ENCODE measurements around the gene CSNK1D.
"Not testable (repeated sequence)": the region's sequence is repeated elsewhere in the genome, so short reads cannot be mapped to it uniquely, and the experiment has no call there.

CSNK1D gene

DNA sequence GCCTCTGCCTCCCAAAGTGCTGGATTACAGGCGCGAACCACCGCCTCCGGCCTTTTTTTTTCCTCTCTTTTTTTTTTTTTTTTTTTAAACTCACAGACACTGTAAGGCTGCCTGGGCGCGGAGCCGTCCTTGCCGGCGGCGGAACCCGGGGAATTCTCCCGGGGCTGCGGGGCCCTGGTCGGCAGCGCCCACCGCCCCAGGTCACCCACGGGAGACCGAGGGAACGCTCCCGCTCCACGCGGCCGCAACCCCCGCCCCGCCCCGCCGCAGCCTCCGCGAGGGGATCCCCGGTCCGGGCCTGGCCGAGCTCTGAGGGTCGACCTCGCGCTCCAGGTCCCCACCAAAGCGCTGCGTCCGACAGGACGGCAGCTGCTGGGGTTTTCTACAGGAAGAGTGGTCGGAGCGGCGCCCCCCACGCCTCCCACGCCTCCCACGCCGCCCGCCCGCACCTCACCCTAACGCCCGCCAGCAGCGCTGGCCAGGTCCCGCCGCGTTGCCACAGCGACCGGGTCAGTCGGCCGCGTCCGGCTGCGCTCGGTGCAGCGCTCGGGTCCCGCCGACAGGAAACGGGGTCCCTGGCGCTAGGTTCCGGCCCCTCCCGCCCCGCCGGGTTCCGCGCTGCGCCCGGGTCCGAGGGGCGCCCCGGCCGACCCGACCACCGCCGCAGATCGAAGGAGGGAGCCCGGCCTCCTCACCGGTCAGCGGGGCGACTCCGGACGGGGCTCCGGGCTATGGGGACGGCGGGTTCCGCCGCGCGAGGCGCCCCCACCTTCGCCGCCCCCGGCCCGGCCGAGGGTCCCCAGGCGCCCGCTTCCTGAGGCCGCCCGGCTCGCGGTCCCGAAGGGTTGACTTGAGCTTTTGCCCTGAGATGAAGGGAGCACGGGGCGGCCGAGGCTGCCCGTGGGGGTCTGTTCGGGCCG, 60.9 kb downstream of the CSNK1D start, which contains the start of gene CCDC57:
TSS of gene CCDC57 (minus strand) at position 512 of the 920 bp plus-strand sequence. CDS start 10,898 bp downstream, outside the sequence.
- DNase-seq, result peak; percentile 74 to 80

- not testable (repeated sequence) for DNase-seq
Measured at GRCh38 chr17:82210655-82211054, 62.8 kb downstream of the CSNK1D start.

DNA sequence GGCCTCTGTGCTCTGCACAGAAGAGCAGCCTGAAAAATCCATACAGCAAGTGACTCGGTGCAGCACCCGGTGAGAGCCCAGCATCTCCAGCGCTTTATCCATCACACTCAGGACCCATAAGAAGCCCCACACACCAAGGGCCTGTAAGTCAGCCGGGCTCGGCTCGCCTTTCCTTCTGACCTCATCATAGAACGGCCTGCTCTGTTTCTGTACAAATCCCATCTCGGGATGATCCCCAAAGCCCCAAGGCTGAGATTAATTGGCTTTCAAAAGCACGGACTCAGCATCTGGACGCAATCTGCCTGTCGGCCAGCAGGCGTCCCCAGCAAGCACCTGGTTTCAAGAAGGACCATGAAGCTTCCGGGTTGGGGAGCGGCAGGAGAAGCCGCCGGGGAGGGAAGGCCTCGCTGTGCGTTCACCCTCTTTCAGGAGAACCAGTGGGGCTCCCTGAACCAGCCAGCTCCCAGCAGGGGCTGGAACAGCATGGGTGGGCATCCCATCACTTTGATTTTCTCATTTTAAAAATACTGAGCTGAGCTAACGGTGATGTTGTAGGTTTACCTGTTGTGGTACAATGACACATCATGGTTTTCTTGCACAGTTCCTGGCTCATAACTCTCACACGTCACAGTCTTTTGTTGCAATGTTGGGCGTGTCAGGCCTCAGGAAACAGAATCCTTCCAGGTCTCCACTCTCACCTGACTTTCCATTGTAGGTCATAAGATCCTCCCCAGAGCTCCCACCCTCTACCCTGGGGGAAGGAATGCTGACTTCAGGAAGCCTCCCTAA, 67.6 kb downstream of the CSNK1D start:
- peak; percentile 85 for DNase-seq

DNA sequence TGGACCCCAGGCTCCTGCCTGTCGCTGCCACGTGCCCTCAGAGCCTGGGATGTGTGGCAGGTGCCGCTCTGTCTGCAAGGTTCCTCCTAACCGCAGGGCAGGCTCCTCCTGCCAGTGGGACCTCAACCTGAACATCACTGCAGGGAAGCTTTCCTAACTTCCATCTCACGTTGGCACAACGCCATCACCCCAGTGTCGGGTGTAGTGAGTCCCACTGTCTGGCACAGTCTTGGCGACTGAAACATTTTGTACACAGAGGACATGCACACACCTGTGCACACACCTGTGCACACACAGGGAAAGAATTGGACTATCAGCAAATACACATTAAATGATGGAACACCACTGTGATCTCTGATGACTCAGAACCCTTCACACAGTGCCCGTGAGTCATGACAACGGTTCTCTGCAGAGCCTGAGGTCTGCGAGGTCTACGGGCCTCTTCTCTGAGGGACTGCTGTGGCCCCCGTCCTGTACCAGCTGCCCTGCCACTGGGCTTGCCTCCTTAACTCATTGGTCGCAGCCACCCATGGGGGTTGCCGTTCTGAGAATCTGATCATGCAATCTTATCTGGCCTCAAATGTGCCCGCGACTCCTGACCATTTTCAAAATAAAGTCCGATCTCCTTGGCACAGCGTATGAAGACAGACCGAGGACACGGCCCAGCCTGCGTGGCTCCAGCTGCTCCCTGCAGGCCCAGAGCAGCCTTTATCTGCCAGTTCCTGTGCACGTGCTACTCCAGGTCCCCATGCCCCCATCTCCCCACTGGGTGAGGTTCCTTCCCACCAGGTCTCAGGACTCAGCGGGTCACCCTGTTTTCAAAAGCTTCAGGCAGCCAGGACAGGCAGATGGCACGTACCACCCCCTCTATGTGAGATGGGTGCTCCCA, 68.4 kb downstream of the CSNK1D start:
- no peak for DNase-seq

DNA sequence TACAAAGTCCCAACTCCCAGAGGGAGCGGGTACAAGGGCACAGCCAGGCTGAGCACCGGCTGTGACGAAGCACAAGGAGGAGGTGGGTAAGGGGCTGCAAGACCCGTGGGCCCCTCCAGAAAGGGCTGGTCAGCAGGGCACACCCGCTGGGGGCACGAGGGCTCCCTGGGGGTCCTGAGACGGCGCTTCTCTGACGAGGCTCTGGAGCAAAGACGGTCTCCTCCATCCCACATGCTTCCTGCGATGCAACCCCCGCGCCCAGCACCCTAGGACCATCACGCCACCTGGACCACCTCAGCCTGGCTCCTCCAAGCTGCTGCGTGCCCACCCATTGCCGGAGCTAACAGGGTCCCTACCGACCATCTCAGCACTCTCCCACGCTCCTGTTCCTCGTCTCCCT, 69.6 kb downstream of the CSNK1D start:
- no peak for DNase-seq

DNA sequence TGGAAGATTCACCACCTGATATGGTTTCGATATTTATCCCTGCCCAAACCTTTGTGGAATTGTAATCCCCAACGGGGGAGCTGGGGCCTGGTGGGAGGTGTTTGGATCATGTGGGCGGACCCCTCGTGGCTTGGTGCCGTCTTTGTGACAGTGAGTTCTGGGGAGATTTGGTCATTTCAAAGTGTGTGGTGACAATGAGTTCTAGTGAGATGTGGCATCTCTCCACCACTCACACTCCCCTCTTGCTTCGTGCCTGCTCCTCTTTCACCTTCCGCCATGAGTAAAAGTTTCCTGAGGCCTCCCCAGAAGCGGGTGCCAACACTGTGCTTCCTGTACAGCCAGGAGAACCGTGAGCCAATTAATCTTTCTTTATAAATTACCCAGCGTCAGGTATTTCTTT, 70.5 kb downstream of the CSNK1D start:
- no peak for DNase-seq

DNA sequence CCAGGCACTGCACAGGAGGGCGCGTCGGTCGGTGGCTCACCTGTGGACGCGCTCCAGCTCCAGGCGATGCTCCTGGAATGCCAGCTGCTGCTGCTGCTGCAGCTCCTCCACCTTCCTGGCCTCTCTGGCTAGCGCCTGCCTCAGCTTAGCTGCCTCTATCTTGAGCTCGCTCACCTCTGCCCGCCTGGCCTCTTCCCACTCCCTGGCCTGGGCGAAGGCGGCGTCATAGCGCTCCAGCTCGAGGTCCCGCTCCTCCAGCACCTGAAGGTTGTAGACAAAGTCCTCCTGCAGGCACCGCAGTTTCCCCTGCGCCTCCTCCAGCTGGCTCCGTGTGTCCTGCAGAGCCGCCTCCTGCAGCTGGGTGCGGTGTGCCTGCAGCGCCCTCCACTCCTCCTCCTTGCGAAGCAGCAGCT, 72.0 kb downstream of the CSNK1D start:
- no peak for DNase-seq

DNA sequence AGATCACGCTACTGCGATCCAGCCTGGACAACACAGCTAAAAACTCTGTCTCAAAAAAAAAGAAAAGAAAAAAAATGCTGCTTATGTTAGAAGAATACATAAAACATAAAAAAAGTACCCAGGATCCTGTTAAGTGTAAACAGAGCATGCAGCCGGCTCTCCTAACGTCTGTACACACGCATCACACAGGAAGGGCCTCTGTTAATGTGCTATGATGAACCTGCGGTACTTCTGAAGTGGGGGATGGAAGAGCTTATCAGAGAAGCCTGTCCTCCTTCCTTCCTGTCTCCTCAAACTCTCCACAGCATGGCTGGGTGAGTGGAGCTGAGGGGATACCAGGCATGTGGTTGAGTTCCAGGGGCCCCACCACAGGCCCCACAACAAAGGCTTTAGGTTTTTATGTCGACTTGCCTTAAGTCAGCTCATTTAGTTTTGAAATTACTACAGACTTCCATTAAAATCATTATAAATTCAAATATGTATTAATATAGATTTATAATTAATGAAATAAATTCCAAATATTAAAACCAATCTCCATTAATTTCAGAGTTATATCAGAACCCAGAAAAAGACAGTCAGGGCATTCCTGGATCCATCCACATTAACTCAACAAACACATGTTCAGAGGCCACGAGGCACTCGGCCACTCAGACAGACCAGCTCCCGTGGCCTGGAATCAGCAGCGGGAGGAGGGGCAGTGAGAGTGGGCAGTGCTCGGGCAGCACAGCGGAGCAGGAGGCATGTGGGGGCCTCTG, 72.6 kb downstream of the CSNK1D start:
- DNase-seq, result peak; percentile 78 to 81

- DNase-seq, result no peak
Measured at GRCh38 chr17:82200135-82200534, 73.4 kb downstream of the CSNK1D start.

- DNase-seq, result no peak
Measured at GRCh38 chr17:82199496-82199895, 74.0 kb downstream of the CSNK1D start.

DNA sequence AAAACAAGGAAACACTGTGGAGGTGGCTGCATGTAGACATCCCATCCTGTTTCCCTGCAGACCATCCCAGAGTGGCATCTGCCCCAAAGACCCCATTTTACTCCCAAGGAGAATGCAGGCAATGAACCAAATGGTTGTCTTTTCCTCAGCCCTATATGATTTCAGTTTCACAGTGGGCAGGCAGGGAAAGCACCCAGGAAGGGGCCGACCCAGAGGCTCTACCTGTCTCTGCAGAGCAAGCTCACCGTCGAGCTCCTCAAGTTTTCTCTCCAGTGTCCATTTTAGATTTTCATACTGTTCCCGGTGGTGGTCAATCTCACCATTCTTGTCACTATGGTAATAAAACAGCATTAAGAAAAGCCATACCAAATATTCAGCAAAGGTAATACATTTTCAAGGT, 75.4 kb downstream of the CSNK1D start:
- no peak for DNase-seq

- no peak for DNase-seq
Measured at GRCh38 chr17:82195675-82196672, 77.5 kb downstream of the CSNK1D start.

DNA sequence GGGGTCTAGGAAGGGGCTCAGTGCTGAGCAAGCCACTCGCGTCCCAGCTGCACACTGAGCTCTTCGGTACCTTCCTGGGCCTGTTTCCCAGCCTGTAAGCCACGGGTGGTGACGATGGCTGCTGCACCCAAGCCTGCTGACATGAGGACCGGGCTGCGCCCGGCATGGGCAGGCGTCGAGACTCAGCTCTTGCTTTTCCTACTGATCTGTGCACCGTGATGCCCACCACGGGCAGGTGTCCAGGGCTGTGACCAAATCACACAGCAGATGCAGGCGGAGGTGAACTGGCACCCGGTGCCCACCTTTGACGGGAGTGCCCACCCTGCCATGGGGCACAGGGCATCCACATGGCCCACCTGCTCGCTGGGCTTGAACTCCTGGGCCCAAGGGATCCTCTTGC, 78.7 kb downstream of the CSNK1D start:
- no peak for DNase-seq

DNA sequence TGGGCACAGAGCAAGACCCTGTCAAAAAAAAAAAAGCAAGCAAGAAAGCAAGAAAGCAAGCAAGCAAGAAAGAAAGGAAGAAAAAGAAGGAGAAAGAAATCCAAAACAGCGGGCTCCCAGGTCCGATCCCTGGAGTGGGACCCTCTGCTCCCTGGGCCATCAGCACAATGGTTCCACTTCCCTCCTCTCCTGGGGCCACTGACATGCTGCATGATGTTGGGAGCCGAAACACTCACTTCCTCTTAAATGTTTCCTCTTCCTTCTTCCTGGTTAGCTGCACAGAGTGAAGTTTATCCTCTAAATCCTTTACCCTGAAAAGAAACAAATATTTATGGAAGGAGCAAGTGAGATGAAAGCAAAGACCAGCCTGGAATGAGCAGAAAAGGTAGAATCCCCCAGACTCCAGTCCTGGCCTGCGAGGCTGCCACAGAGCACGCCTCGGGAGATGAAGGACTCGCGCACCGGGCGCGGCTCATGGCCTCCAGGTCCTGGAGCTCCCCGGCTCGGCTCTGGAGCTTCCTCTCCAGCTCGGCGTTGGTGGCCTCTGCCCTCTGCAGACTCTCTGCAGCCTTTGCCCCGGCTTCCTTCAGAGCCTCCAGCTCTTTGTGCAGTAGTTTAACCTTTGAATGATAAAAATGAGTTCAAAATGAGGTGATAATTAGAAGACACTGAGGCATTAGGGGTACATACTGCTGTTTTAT, 79.8 kb downstream of the CSNK1D start:
- DNase-seq, result no peak

GRCh38 chr17:82193050-82193449, 80.5 kb downstream of the CSNK1D start:
- not testable (repeated sequence) for DNase-seq
